ENCODE measurements around the gene WBP1L. TPM values are rescaled to one million over a fixed set of nuclear protein-coding genes. Genes with fewer than 3 reads are reported as not detected.

Gene WBP1L
- total and polyA plus RNA-seq, 2 of the 13 experiments (the other 11 are each of a cell fraction or from before 2014, with no cell fraction given): 8.3 to 12.3 TPM

DNA sequence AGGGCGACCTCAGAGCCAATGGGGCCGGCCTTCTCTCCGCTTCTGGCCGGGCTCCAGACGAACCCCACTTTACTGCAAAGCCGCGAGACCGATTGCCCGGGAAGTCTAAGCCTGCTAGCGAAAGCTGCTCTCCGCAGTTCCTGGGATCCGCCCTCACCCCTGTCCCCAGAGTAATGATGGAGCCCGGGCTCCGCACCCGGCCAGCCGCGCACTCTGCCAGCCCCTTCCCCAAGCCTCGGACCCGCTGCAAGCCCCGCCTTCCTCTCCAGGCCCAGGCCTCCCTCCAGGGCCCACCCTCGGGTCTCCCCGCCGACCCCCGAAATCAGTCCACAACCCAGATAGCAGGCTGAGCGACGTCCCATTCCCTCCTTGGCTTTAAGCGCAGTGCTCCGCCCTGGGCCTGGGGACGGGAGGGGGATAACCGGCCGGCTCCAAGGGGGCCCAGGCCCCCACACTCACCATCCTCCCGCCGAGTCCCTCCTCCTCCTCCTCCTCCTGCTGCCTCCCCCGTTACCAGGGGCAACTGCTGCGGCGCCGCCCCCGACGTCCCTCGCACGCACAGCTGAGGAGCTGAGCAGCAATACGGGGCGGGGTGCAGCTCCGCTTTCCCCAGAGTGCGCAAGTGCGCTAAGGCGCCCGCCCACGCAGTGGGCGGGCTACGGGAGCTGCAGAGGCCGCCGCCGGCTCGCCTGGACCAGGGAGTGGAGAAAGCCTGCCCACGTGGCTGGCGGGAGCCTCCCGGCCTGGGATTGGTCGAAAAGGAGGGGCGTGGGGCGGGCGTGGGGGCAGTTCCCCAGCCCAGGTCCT, 29.7 kb upstream of the WBP1L start, which contains the start of gene ARL3 (continued):
- TF ChIP-seq IKZF4 (CRISPR knock-in tag; IDR thresholded peaks at IDR 0.05; ENCODE audit: borderline replicate concordance, low read depth, not compliant biosample characterization) (peak; percentile 22), SNAI1 (CRISPR knock-in tag; IDR thresholded peaks at IDR 0.05; ENCODE audit: borderline replicate concordance) (peak; percentile 52; the same call in 1 of the 2 replicates), CEBPG (CRISPR knock-in tag; IDR thresholded peaks at IDR 0.05) (0 out of 2 replicates have a peak, but pooled peaks have one; percentile 7), TSC22D2 (CRISPR knock-in tag; IDR thresholded peaks at IDR 0.05; ENCODE audit: borderline replicate concordance) (0 out of 2 replicates have a peak, but pooled peaks have one; percentile 1), ZNF446 (CRISPR knock-in tag; IDR thresholded peaks at IDR 0.05) (no peak), ZNF333 (CRISPR knock-in tag; IDR thresholded peaks at IDR 0.05; ENCODE audit: borderline replicate concordance) (0 out of 2 replicates have a peak, but pooled peaks have one; percentile 42), SPEN (CRISPR knock-in tag; IDR thresholded peaks at IDR 0.05; ENCODE audit: low read depth) (peak; percentile 50; the same call in 1 of the 2 replicates), ZFY (CRISPR knock-in tag; IDR thresholded peaks at IDR 0.05) (peak; percentile 83), NCOA2 (CRISPR knock-in tag; IDR thresholded peaks at IDR 0.05) (no peak), ZBTB42 (CRISPR knock-in tag; IDR thresholded peaks at IDR 0.05) (0 out of 2 replicates have a peak, but pooled peaks have one; percentile 81), HNRNPLL (IDR thresholded peaks at IDR 0.05; ENCODE audit: low read depth, low read length, poor library complexity, severe bottlenecking) (peak; percentile 98), YEATS2 (CRISPR knock-in tag; IDR thresholded peaks at IDR 0.05; ENCODE audit: borderline replicate concordance) (peak; percentile 56; the same call in 1 of the 2 replicates)
- TF ChIP-seq, protein P1, sequence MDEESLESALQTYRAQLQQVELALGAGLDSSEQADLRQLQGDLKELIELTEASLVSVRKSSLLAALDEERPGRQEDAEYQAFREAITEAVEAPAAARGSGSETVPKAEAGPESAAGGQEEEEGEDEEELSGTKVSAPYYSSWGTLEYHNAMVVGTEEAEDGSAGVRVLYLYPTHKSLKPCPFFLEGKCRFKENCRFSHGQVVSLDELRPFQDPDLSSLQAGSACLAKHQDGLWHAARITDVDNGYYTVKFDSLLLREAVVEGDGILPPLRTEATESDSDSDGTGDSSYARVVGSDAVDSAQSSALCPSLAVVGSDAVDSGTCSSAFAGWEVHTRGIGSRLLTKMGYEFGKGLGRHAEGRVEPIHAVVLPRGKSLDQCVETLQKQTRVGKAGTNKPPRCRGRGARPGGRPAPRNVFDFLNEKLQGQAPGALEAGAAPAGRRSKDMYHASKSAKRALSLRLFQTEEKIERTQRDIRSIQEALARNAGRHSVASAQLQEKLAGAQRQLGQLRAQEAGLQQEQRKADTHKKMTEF (CRISPR knock-in tag; IDR thresholded peaks at IDR 0.05): peak; percentile 70; the same call in 1 of the 2 replicates
- TF ChIP-seq, protein P2, sequence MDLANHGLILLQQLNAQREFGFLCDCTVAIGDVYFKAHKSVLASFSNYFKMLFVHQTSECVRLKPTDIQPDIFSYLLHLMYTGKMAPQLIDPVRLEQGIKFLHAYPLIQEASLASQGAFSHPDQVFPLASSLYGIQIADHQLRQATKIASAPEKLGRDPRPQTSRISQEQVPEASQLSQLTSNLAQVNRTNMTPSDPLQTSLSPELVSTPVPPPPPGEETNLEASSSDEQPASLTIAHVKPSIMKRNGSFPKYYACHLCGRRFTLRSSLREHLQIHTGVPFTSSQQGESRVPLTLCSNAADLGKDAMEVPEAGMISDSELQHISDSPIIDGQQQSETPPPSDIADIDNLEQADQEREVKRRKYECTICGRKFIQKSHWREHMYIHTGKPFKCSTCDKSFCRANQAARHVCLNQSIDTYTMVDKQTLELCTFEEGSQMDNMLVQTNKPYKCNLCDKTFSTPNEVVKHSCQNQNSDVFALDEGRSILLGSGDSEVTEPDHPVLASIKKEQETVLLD (CRISPR knock-in tag; IDR thresholded peaks at IDR 0.05; ENCODE audit: low read depth): peak; percentile 73
- TF ChIP-seq, protein P3, sequence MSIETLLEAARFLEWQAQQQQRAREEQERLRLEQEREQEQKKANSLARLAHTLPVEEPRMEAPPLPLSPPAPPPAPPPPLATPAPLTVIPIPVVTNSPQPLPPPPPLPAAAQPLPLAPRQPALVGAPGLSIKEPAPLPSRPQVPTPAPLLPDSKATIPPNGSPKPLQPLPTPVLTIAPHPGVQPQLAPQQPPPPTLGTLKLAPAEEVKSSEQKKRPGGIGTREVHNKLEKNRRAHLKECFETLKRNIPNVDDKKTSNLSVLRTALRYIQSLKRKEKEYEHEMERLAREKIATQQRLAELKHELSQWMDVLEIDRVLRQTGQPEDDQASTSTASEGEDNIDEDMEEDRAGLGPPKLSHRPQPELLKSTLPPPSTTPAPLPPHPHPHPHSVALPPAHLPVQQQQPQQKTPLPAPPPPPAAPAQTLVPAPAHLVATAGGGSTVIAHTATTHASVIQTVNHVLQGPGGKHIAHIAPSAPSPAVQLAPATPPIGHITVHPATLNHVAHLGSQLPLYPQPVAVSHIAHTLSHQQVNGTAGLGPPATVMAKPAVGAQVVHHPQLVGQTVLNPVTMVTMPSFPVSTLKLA (IDR thresholded peaks at IDR 0.05): peak; percentile 84
- TF ChIP-seq, protein P4, sequence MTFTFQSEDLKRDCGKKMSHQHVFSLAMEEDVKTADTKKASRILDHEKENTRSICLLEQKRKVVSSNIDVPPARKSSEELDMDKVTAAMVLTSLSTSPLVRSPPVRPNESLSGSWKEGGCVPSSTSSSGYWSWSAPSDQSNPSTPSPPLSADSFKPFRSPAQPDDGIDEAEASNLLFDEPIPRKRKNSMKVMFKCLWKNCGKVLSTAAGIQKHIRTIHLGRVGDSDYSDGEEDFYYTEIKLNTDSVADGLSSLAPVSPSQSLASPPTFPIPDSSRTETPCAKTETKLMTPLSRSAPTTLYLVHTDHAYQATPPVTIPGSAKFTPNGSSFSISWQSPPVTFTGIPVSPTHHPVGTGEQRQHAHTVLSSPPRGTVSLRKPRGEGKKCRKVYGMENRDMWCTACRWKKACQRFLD (CRISPR knock-in tag; IDR thresholded peaks at IDR 0.05; ENCODE audit: borderline replicate concordance): no peak
- TF ChIP-seq, protein P5, sequence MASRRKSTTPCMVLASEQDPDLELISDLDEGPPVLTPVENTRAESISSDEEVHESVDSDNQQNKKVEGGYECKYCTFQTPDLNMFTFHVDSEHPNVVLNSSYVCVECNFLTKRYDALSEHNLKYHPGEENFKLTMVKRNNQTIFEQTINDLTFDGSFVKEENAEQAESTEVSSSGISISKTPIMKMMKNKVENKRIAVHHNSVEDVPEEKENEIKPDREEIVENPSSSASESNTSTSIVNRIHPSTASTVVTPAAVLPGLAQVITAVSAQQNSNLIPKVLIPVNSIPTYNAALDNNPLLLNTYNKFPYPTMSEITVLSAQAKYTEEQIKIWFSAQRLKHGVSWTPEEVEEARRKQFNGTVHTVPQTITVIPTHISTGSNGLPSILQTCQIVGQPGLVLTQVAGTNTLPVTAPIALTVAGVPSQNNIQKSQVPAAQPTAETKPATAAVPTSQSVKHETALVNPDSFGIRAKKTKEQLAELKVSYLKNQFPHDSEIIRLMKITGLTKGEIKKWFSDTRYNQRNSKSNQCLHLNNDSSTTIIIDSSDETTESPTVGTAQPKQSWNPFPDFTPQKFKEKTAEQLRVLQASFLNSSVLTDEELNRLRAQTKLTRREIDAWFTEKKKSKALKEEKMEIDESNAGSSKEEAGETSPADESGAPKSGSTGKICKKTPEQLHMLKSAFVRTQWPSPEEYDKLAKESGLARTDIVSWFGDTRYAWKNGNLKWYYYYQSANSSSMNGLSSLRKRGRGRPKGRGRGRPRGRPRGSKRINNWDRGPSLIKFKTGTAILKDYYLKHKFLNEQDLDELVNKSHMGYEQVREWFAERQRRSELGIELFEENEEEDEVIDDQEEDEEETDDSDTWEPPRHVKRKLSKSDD (CRISPR knock-in tag; IDR thresholded peaks at IDR 0.05; ENCODE audit: low read depth): no peak
